ENCODE measurements around the gene WNT7B.

WNT7B gene

DNA sequence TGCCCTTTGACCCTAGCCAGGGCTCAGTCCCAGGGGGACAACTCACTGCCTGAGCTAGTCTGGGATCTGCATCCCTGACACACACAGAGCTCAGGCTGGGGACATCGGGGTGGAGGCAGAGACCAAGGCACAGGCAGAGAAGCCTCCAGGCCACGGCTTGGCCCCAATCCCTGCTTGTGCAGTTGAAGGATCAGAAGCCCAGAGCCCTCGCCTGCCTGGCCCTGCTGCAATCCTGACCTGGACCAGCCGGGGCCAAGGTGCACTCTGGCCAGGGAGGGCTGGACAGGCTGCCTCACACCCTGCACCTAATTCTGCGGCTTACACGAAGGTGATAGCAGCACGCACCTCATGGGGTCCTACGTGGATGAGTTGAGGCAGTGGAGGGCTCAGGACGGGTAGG is 34.6 kb downstream of the WNT7B start:
- CTCF ChIA-PET: interaction anchor here (1.1 to 1.3 kb wide), 2 partner anchors 18 to 20 kb away, joined by 3 to 5 read pairs; no protein-coding TSS in a partner anchor
- POLR2A ChIA-PET: no interaction called here
- no peak for TF ChIP-seq CTCF (IDR thresholded peaks at IDR 0.05; ENCODE audit: control extremely low read depth, extremely low read depth, low read depth, missing control alignments)
- DNase-seq (ENCODE audit: extremely low spot score): no peak

- CTCF ChIA-PET: no interaction called here
- no peak for TF ChIP-seq CTCF (IDR thresholded peaks at IDR 0.05; ENCODE audit: control extremely low read depth, extremely low read depth, low read depth, missing control alignments)
- DNase-seq (ENCODE audit: extremely low spot score): no peak
- POLR2A ChIA-PET: no interaction called here
Observed at GRCh38 chr22:45938913-45939312, 38.0 kb downstream of the WNT7B start.

- POLR2A ChIA-PET: no interaction called here
- DNase-seq (ENCODE audit: extremely low spot score): no peak
- CTCF ChIA-PET: no interaction called here
- no peak for TF ChIP-seq CTCF (IDR thresholded peaks at IDR 0.05; ENCODE audit: control extremely low read depth, extremely low read depth, low read depth, missing control alignments)
Observed at GRCh38 chr22:45937960-45938359, 39.0 kb downstream of the WNT7B start.

- TF ChIP-seq CTCF (IDR thresholded peaks at IDR 0.05; ENCODE audit: control extremely low read depth, extremely low read depth, low read depth, missing control alignments): no peak
- no peak for DNase-seq (ENCODE audit: extremely low spot score)
- ChIA-PET CTCF (no interaction called here), POLR2A (no interaction called here)
Observed at GRCh38 chr22:45935573-45935972, 41.4 kb downstream of the WNT7B start.

DNA sequence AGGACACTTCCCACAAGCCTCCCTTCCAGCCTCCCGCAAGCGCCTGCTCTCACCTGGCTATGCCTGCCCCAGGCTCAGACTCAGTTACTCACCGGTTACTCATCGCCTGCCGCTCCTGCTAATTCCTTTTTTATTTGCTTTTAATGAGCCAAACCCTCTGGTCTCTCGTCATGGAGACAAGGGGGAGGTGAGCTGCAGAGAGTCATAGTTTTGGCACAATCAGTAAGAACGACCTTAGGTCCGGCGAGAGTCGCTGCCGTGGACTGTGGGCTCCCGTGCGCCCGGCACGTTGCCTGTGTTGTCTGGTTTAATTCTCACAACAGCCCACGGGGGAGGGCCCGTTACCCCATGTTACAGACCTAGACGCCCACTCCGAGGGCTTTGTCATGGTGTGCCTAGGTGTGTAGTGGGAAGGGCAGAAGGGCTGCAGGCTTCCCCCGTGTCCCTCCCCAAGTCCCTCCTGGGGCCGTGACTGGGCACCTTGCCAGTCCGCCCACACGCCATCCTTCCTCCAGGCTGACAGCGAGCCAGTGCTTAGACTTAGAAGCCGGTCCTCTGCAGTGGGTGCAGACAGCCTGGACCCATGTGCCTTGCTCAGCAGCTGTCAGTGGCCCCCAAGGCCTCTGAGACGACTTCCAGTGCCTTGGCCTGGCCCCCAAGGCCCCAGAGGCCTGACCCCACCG is 42.2 kb downstream of the WNT7B start:
- CTCF ChIA-PET: no interaction called here
- POLR2A ChIA-PET: no interaction called here
- DNase-seq (ENCODE audit: extremely low spot score): no peak
- TF ChIP-seq CTCF (IDR thresholded peaks at IDR 0.05; ENCODE audit: control extremely low read depth, extremely low read depth, low read depth, missing control alignments): no peak

DNA sequence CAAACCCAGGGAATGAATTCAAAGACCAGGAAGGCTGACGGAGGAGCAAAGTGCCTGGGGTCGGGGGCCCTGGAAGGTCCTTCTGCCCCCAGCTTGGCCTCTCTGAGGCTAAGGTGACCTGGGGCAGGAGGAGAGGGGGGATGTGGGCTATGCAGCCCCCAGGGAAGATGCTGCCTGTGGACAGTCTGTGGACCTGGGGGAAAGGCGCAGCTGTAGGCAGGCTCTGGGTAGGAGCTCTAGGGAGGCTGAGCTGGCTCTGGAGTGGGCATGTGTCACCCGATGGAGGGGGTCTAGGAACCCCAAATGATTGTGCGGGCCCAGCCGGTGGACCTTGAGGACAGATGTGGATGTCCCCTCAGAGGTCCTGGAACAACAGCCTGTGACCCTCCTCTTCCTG is 42.8 kb downstream of the WNT7B start:
- no peak for DNase-seq (ENCODE audit: extremely low spot score)
- no peak for TF ChIP-seq CTCF (IDR thresholded peaks at IDR 0.05; ENCODE audit: control extremely low read depth, extremely low read depth, low read depth, missing control alignments)
- ChIA-PET CTCF (no interaction called here), POLR2A (no interaction called here)
